HCT116 (cell line): ENCODE data around the gene IMPA2. TPM values are rescaled to one million over a fixed set of nuclear protein-coding genes. Genes with fewer than 3 reads are reported as not detected.

Source experiments
- ATAC-seq: fragments of 200-7000 bp; cut with Tn5 transposase; 2 replicates; pipeline ENCODE4 v1.9.1; 2020; ENCODE audit warnings: mild to moderate bottlenecking, moderate library complexity
- BruUV-seq: library from RNA; stranded (reverse); fragments of 400-500 nt; replicated peaks from 2 replicates; lab custom pipeline; 2021; lab: Mats Ljungman, UMichigan
- CTCF ChIA-PET: fragments of 300-600 bp; sonication (Branson Sonifier 250); formaldehyde crosslinking; loops from one replicate; lab custom pipeline; 2021; ENCODE audit warnings: antibody characterized with exemption; lab: Charles Lee
- POLR2A ChIA-PET: fragments of 300-600, 350-600 bp; sonication (Branson Sonifier 250); formaldehyde crosslinking; loops from one replicate; lab custom pipeline; 2021; ENCODE audit warnings: antibody characterized with exemption; lab: Charles Lee
- RAD21 ChIA-PET, 2 experiments: fragments of 300-600 bp; sonication (Branson Sonifier 250); formaldehyde crosslinking; loops; one replicate each; lab custom pipeline; 2023; ENCODE audit warnings: low total read pairs in 2 of 2; ENCODE audit not compliant: uncharacterized antibody in 2 of 2, unreplicated experiment in 2 of 2, low non-redundant PET in 1 of 2; lab: Charles Lee
- DNase-seq: peaks from one replicate; pipeline ENCODE4 v3.0.0-alpha.2; 2010; ENCODE audit warnings: low read depth, low spot score
- H2AFZ ChIP-seq: fragments of 200-600 bp; shearing (Covaris generic), sonication (generic); 2 replicates; pipeline ENCODE4 v1.6.1; 2017; ENCODE audit warnings: low read depth, mixed run types, mixed read lengths, antibody characterized with exemption, low read length; ENCODE audit not compliant: poor library complexity, severe bottlenecking
- H3K27ac ChIP-seq: 2 replicates; pipeline ENCODE4 v1.5.1; 2012; ENCODE audit warnings: low read depth, low read length
- H3K27me3 ChIP-seq: fragments of 200-600 bp; sonication (generic); 2 replicates; pipeline ENCODE4 v1.6.1; 2016; ENCODE audit warnings: mixed run types, low read length, mixed read lengths; ENCODE audit not compliant: insufficient read depth
- H3K36me3 ChIP-seq, 2 experiments: fragments of 200-500 bp in 1 of 2; fragments of 200-600 bp in 1 of 2; sonication (Bioruptor generic) in 1 of 2; sonication (generic) in 1 of 2; 2 replicates each; pipeline versions ENCODE4 v1.5.1 to v1.6.1; 2014 to 2016; ENCODE audit warnings: low read length in 2 of 2, inconsistent platforms in 1 of 2, mixed read lengths in 1 of 2, mixed run types in 1 of 2; ENCODE audit not compliant: insufficient read depth in 2 of 2, control insufficient read depth in 1 of 2
- H3K4me1 ChIP-seq, 2 experiments: fragments of 200-600 bp in 1 of 2; sonication (generic) in 1 of 2; 2 replicates each; pipeline versions ENCODE4 v1.5.1 to v1.6.1; 2012 to 2017; ENCODE audit warnings: low read length in 2 of 2, inconsistent platforms in 1 of 2, mild to moderate bottlenecking in 1 of 2, mixed read lengths in 1 of 2, mixed run types in 1 of 2, moderate library complexity in 1 of 2; ENCODE audit not compliant: insufficient read depth in 2 of 2, control insufficient read depth in 1 of 2
- H3K4me2 ChIP-seq: fragments of 200-600 bp; sonication (generic); 2 replicates; pipeline ENCODE4 v1.6.1; 2017; ENCODE audit warnings: mixed run types, low read length, mixed read lengths
- H3K4me3 ChIP-seq, 2 experiments: fragments of 200-600 bp in 1 of 2; sonication (generic) in 1 of 2; replicated peaks in 1 of 2; 2 replicates each; pipeline ENCODE4 v1.5.1; 2011 to 2016; ENCODE audit warnings: low read length in 2 of 2, control low read depth in 1 of 2, low read depth in 1 of 2, mild to moderate bottlenecking in 1 of 2, mixed read lengths in 1 of 2, mixed run types in 1 of 2
- H3K79me2 ChIP-seq: fragments of 200-600 bp; sonication (generic); 2 replicates; pipeline ENCODE4 v1.6.1; 2017; ENCODE audit warnings: mild to moderate bottlenecking, mixed run types, low read length, moderate library complexity, mixed read lengths; ENCODE audit not compliant: insufficient read depth
- H3K9ac ChIP-seq: fragments of 200-600 bp; sonication (generic); 2 replicates; pipeline ENCODE4 v1.6.1; 2016; ENCODE audit warnings: low read length, mixed read lengths
- H3K9me2 ChIP-seq: fragments of 200-600 bp; sonication (generic), shearing (Covaris generic); 2 replicates; pipeline ENCODE4 v1.6.1; 2017; ENCODE audit warnings: mixed run types, mild to moderate bottlenecking, moderate library complexity; ENCODE audit not compliant: insufficient read depth
- H3K9me3 ChIP-seq, 2 experiments: fragments of 200-500 bp in 1 of 2; fragments of 200-600 bp in 1 of 2; sonication (Bioruptor generic) in 1 of 2; sonication (generic) in 1 of 2; 2 replicates each; pipeline ENCODE4 v1.6.1; 2014 to 2017; ENCODE audit warnings: low read length in 2 of 2, mixed read lengths in 2 of 2, inconsistent platforms in 1 of 2, low read depth in 1 of 2, mild to moderate bottlenecking in 1 of 2, mixed run types in 1 of 2, moderate library complexity in 1 of 2; ENCODE audit not compliant: control insufficient read depth in 1 of 2, insufficient read depth in 1 of 2
- H4K20me1 ChIP-seq: fragments of 200-600 bp; sonication (generic), shearing (Covaris generic); 2 replicates; pipeline ENCODE4 v1.6.1; 2017; ENCODE audit warnings: mixed run types, mild to moderate bottlenecking, moderate library complexity; ENCODE audit not compliant: insufficient read depth
- CBX3 ChIP-seq: IDR thresholded peaks from 2 replicates; pipeline ENCODE4 v1.6.1; 2012; ENCODE audit warnings: low read depth
- CEBPB ChIP-seq: IDR thresholded peaks from 2 replicates; pipeline ENCODE4 v1.6.1; 2012; ENCODE audit warnings: low read depth
- EGR1 ChIP-seq: IDR thresholded peaks from 2 replicates; pipeline ENCODE4 v1.6.1; 2012; ENCODE audit warnings: low read depth
- EZH2phosphoT487 ChIP-seq: fragments of 200-600 bp; IDR thresholded peaks from 2 replicates; pipeline ENCODE4 v1.6.1; 2018; ENCODE audit warnings: antibody characterized with exemption, borderline replicate concordance
- JUND ChIP-seq: IDR thresholded peaks from 2 replicates; pipeline ENCODE4 v1.6.1; 2012
- POLR2A ChIP-seq: IDR thresholded peaks from 2 replicates; pipeline ENCODE4 v1.7.0; 2011; ENCODE audit warnings: borderline replicate concordance; ENCODE audit not compliant: insufficient read depth, insufficient read length; ENCODE audit errors: extremely low read depth
- SIN3A ChIP-seq: IDR thresholded peaks from 2 replicates; pipeline ENCODE4 v1.6.1; 2012; ENCODE audit warnings: low read depth
- SRF ChIP-seq: IDR thresholded peaks from 2 replicates; pipeline ENCODE4 v1.6.1; 2012; ENCODE audit warnings: low read depth
- YY1 ChIP-seq: IDR thresholded peaks from 2 replicates; pipeline ENCODE4 v1.6.1; 2011; ENCODE audit warnings: low read length, low read depth, moderate library complexity, mild to moderate bottlenecking; ENCODE audit not compliant: insufficient replicate concordance; ENCODE audit errors: extremely low read depth
- ZBTB33 ChIP-seq: IDR thresholded peaks from 2 replicates; pipeline ENCODE4 v1.6.1; 2011; ENCODE audit warnings: mild to moderate bottlenecking, low read length, moderate library complexity; ENCODE audit not compliant: insufficient replicate concordance; ENCODE audit errors: extremely low read depth
- ZFX ChIP-seq: fragments of 450-650 bp; IDR thresholded peaks from 2 replicates; pipeline ENCODE4 v1.6.1; 2017
- intact Hi-C: fragments of 100-400 bp; cut with micrococcal nuclease; formaldehyde crosslinking; loops from 2 replicates; pipeline ENCODE4 v1.10.0; 2022
- total RNA-seq: library from RNA; stranded (reverse); gene quantifications from one replicate; pipeline ENCODE4 v1.2.1, GENCODE V29; 2021; ENCODE audit not compliant: unreplicated experiment

IMPA2 gene
- total RNA-seq, 1 experiment from 2014 or later: 32.5 TPM

GRCh38 chr18:12000072-12000659, 18.9 kb downstream of the IMPA2 start:
- no peak overlapping the region for H3K4me3 ChIP-seq
- H3K27me3 ChIP-seq: no peaks in the 10 kb centered on the region
- ATAC-seq: no peak
- BruUV-seq: no TSS peak
- no peak for DNase-seq
- ChIA-PET POLR2A (no interaction called here), RAD21 (no interaction called here), CTCF (interaction anchor here (1.6 kb wide), 1 partner anchor 39 kb away, joined by 6 read pairs; no protein-coding TSS in a partner anchor)
- no peaks in the 10 kb centered on the region; a peak in 1 of 4 replicates for H3K36me3 ChIP-seq
- no peaks in the 10 kb centered on the region for H3K9me2 ChIP-seq
- intact Hi-C loops: no loop called here
- no peaks in the 10 kb centered on the region for H3K9me3 ChIP-seq
- TF ChIP-seq SIN3A (no peak), EZH2phosphoT487 (no peak), CEBPB (no peak), ZFX (no peak), YY1 (no peak), SRF (no peak), JUND (no peak), ZBTB33 (no peak), EGR1 (no peak), CBX3 (no peak), POLR2A (no peak)
- TF ChIP-seq, all 23 proteins: peak for 0
- Histone ChIP-seq H3K4me2 (no peak overlapping the region), H4K20me1 (no peaks in the 10 kb centered on the region), H2AFZ (no peak overlapping the region), H3K9ac (no peak overlapping the region), H3K27ac (no peak overlapping the region), H3K79me2 (no peaks in the 10 kb centered on the region), H3K4me1 (peaks cover 0 to 7% of the 10 kb centered on the region in 2 experiments; a peak in 2 of 4 replicates)
